ENCODE measurements around the gene GRIN1. TPM values are rescaled to one million over a fixed set of nuclear protein-coding genes. Genes with fewer than 3 reads are reported as not detected.

The GRIN1 gene
- not detected for polyA plus RNA-seq (ENCODE audit: insufficient read length)
- long read RNA-seq, donor 1 = 0 reads
- long read RNA-seq, donor 2 = 0 reads
- long read RNA-seq, donor 3 = 0 reads
- long read RNA-seq, donor 4 = 0 reads
- long read RNA-seq, donor 5 = 0 reads
- long read RNA-seq, donor 6 = 0 reads
- long read RNA-seq, donor 7 = 0 reads
- long read RNA-seq, donor 8 = 0 reads

GRCh38 chr9:137138722-137139467 lies at the start of gene GRIN1:
GRIN1 (plus strand) TSS chr9:137139154; CDS start chr9:137139487, 333 bp downstream.
- DNase-seq = peak; percentile 42

GRCh38 chr9:137089232-137089947 lies 49.6 kb upstream of the GRIN1 start:
- no peak for DNase-seq

GRCh38 chr9:137095664-137096517 lies 43.1 kb upstream of the GRIN1 start:
- DNase-seq = no peak

GRCh38 chr9:137096785-137097546 lies 42.0 kb upstream of the GRIN1 start:
- DNase-seq = no peak

GRCh38 chr9:137097761-137098462 lies 41.0 kb upstream of the GRIN1 start:
- no peak for DNase-seq

GRCh38 chr9:137099231-137099630 lies 39.7 kb upstream of the GRIN1 start:
- no peak for DNase-seq

GRCh38 chr9:137103206-137103999 lies 35.6 kb upstream of the GRIN1 start:
- no peak for DNase-seq

- no peak for DNase-seq
Observed at GRCh38 chr9:137105814-137106661, 32.9 kb upstream of the GRIN1 start.

- DNase-seq = no peak
Observed at GRCh38 chr9:137106662-137107250, 32.2 kb upstream of the GRIN1 start.

GRCh38 chr9:137107312-137107921 lies 31.5 kb upstream of the GRIN1 start:
- no peak for DNase-seq

- no peak for DNase-seq
Observed at GRCh38 chr9:137107982-137108381, 31.0 kb upstream of the GRIN1 start.

GRCh38 chr9:137108608-137109249 lies 30.2 kb upstream of the GRIN1 start:
- no peak for DNase-seq

GRCh38 chr9:137109250-137110146 lies 29.5 kb upstream of the GRIN1 start:
- no peak for DNase-seq

- DNase-seq = no peak
Observed at GRCh38 chr9:137110147-137110910, 28.6 kb upstream of the GRIN1 start.

GRCh38 chr9:137110911-137111787 lies 27.8 kb upstream of the GRIN1 start:
- no peak for DNase-seq
